HG03039 (cell line): ENCODE measurements around the gene STRN.

Source experiments
- ATAC-seq: cut with Tn5 transposase; IDR thresholded peaks from one replicate; pipeline ENCODE4 v1.9.1; 2021; ENCODE audit warnings: mild to moderate bottlenecking, moderate library complexity; ENCODE audit not compliant: unreplicated experiment

The STRN gene

GRCh38 chr2:36798724-36799123, 167.6 kb downstream of the STRN start:
- ATAC-seq = no peak

GRCh38 chr2:36797324-36798070, 168.8 kb downstream of the STRN start:
- ATAC-seq = no peak
